ENCODE measurements around the gene EFNB2.

Gene EFNB2

DNA sequence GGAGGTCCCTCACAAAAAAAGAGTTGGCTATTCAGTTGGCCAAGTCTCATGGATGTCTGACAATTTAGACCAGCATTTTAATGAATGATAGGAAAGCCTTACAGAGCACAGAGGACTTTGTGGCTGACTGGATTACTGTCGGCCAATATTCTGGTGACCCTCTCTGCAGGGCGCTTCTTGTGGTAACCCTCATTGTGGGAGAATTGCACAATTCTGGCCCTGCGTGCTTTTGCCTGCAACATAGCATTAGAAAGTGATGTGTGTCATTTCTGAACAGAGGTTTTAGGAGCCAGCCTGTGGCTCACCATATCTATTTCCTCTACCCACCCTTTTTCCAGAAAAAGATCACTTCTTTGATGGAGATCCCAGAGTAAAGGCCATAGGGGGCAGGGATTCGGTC is 71.4 kb downstream of the EFNB2 start (continued):
- TF ChIP-seq, protein P1, sequence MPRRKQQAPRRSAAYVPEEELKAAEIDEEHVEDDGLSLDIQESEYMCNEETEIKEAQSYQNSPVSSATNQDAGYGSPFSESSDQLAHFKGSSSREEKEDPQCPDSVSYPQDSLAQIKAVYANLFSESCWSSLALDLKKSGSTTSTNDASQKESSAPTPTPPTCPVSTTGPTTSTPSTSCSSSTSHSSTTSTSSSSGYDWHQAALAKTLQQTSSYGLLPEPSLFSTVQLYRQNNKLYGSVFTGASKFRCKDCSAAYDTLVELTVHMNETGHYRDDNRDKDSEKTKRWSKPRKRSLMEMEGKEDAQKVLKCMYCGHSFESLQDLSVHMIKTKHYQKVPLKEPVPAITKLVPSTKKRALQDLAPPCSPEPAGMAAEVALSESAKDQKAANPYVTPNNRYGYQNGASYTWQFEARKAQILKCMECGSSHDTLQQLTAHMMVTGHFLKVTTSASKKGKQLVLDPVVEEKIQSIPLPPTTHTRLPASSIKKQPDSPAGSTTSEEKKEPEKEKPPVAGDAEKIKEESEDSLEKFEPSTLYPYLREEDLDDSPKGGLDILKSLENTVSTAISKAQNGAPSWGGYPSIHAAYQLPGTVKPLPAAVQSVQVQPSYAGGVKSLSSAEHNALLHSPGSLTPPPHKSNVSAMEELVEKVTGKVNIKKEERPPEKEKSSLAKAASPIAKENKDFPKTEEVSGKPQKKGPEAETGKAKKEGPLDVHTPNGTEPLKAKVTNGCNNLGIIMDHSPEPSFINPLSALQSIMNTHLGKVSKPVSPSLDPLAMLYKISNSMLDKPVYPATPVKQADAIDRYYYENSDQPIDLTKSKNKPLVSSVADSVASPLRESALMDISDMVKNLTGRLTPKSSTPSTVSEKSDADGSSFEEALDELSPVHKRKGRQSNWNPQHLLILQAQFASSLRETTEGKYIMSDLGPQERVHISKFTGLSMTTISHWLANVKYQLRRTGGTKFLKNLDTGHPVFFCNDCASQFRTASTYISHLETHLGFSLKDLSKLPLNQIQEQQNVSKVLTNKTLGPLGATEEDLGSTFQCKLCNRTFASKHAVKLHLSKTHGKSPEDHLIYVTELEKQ (tag by site-specific recombination; IDR thresholded peaks at IDR 0.05; ENCODE audit: borderline replicate concordance), result no peak

DNA sequence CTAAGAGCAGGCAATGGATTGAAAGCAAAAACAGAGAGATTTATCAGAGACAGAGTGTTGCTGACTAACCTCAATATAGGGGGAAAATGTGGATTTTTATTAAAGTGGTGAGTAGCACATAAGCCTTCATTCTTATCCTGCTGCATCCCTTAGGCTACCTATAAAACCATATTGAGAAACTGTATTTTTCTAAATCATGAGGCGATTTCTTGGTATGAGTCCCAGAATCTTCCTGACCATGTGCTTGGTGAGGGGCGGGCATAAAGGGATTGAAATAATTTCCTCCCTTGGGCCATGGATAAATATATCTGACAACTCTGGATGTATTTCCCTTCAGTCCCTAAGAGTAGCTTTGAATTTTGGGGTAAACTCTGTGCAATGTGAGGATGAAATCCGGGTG is 72.8 kb downstream of the EFNB2 start:
- no peak overlapping the region for H3K4me3 ChIP-seq (ENCODE audit: low read depth, low read length)
- no peaks in the 10 kb centered on the region for H3K9me3 ChIP-seq (ENCODE audit: control insufficient read depth, insufficient read depth, low read depth, low read length)
- H3K36me3 ChIP-seq (ENCODE audit: control insufficient read depth in 2 of 2, insufficient read depth in 1 of 2, low read length in 2 of 2), result no peaks in the 10 kb centered on the region
- H3K4me1 ChIP-seq (ENCODE audit: control insufficient read depth, insufficient read depth, low read length), result no peaks in the 10 kb centered on the region
- no peak for TF ChIP-seq EGR2 (tag by site-specific recombination; IDR thresholded peaks at IDR 0.05; ENCODE audit: low read depth)
- no peak for TF ChIP-seq ZNF155 (tag by site-specific recombination; IDR thresholded peaks at IDR 0.05)
- no peak for TF ChIP-seq ZNF792 (tag by site-specific recombination; IDR thresholded peaks at IDR 0.05)
- TF ChIP-seq ZBTB21 (tag by site-specific recombination; IDR thresholded peaks at IDR 0.05), result no peak
- TF ChIP-seq ZNF510 (tag by site-specific recombination; IDR thresholded peaks at IDR 0.05; ENCODE audit: insufficient replicate concordance), result no peak
- no peak for TF ChIP-seq ZNF37A (tag by site-specific recombination; IDR thresholded peaks at IDR 0.05)
- no peak for TF ChIP-seq ZNF837 (tag by site-specific recombination; IDR thresholded peaks at IDR 0.05)
- no peak for TF ChIP-seq BCL11A (tag by site-specific recombination; IDR thresholded peaks at IDR 0.05; ENCODE audit: low read depth)
- TF ChIP-seq BCL11B (tag by site-specific recombination; IDR thresholded peaks at IDR 0.05; ENCODE audit: low read depth), result no peak
- no peak for TF ChIP-seq ZEB2 (tag by site-specific recombination; IDR thresholded peaks at IDR 0.05)
- TF ChIP-seq, protein P2, sequence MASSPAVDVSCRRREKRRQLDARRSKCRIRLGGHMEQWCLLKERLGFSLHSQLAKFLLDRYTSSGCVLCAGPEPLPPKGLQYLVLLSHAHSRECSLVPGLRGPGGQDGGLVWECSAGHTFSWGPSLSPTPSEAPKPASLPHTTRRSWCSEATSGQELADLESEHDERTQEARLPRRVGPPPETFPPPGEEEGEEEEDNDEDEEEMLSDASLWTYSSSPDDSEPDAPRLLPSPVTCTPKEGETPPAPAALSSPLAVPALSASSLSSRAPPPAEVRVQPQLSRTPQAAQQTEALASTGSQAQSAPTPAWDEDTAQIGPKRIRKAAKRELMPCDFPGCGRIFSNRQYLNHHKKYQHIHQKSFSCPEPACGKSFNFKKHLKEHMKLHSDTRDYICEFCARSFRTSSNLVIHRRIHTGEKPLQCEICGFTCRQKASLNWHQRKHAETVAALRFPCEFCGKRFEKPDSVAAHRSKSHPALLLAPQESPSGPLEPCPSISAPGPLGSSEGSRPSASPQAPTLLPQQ (tag by site-specific recombination; IDR thresholded peaks at IDR 0.05), result no peak
- TF ChIP-seq SCRT1 (tag by site-specific recombination; IDR thresholded peaks at IDR 0.05; ENCODE audit: borderline replicate concordance), result no peak
- no peak for TF ChIP-seq IKZF3 (tag by site-specific recombination; IDR thresholded peaks at IDR 0.05)
- TF ChIP-seq, protein P3, sequence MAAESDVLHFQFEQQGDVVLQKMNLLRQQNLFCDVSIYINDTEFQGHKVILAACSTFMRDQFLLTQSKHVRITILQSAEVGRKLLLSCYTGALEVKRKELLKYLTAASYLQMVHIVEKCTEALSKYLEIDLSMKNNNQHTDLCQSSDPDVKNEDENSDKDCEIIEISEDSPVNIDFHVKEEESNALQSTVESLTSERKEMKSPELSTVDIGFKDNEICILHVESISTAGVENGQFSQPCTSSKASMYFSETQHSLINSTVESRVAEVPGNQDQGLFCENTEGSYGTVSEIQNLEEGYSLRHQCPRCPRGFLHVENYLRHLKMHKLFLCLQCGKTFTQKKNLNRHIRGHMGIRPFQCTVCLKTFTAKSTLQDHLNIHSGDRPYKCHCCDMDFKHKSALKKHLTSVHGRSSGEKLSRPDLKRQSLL (tag by site-specific recombination; IDR thresholded peaks at IDR 0.05), result no peak
- no peak for TF ChIP-seq ZNF221 (tag by site-specific recombination; IDR thresholded peaks at IDR 0.05; ENCODE audit: borderline replicate concordance)
- TF ChIP-seq, protein P4, sequence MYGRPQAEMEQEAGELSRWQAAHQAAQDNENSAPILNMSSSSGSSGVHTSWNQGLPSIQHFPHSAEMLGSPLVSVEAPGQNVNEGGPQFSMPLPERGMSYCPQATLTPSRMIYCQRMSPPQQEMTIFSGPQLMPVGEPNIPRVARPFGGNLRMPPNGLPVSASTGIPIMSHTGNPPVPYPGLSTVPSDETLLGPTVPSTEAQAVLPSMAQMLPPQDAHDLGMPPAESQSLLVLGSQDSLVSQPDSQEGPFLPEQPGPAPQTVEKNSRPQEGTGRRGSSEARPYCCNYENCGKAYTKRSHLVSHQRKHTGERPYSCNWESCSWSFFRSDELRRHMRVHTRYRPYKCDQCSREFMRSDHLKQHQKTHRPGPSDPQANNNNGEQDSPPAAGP (tag by site-specific recombination; IDR thresholded peaks at IDR 0.05), result no peak
- ChIA-PET CTCF (no interaction called here), POLR2A (no interaction called here)
- H3K27ac ChIP-seq (ENCODE audit: extremely low read depth, low read depth, low read length), result no peak overlapping the region

DNA sequence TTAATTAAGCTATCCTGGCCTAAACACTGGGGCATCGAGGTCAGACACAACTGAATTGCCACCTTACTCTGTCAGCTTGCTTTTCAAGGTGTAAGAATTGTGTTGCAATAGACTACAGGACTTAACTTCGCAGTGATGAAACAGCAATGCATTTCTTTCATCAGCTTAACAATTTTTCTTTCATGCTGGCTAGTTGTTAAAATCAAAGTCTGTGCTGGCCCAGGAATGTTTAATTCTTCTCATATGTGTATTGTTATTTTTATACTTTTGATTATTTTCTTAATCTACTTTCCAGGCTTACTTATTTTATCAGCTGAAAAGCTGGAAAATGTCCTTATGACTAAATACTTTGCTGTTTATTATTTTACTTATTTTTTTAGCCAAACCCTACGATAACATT is 79.7 kb downstream of the EFNB2 start:
- CTCF ChIA-PET, result interaction anchor here (0.6 to 1.0 kb wide), 3 partner anchors 12 to 1460 kb away, joined by 3 to 4 read pairs (median 3); no protein-coding TSS in a partner anchor
- H3K27ac ChIP-seq (ENCODE audit: extremely low read depth, low read depth, low read length), result no peak overlapping the region
- POLR2A ChIA-PET, result no interaction called here
- no peaks in the 10 kb centered on the region for H3K4me1 ChIP-seq (ENCODE audit: control insufficient read depth, insufficient read depth, low read length)
- no peak overlapping the region for H3K4me3 ChIP-seq (ENCODE audit: low read depth, low read length)
- no peaks in the 10 kb centered on the region for H3K9me3 ChIP-seq (ENCODE audit: control insufficient read depth, insufficient read depth, low read depth, low read length)
- no peaks in the 10 kb centered on the region for H3K36me3 ChIP-seq (ENCODE audit: control insufficient read depth in 2 of 2, insufficient read depth in 1 of 2, low read length in 2 of 2)
- TF ChIP-seq, protein P5, sequence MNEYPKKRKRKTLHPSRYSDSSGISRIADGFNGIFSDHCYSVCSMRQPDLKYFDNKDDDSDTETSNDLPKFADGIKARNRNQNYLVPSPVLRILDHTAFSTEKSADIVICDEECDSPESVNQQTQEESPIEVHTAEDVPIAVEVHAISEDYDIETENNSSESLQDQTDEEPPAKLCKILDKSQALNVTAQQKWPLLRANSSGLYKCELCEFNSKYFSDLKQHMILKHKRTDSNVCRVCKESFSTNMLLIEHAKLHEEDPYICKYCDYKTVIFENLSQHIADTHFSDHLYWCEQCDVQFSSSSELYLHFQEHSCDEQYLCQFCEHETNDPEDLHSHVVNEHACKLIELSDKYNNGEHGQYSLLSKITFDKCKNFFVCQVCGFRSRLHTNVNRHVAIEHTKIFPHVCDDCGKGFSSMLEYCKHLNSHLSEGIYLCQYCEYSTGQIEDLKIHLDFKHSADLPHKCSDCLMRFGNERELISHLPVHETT (tag by site-specific recombination; IDR thresholded peaks at IDR 0.05), result no peak
- no peak for TF ChIP-seq ZBTB8A (tag by site-specific recombination; IDR thresholded peaks at IDR 0.05)
- TF ChIP-seq ZNF701 (tag by site-specific recombination; IDR thresholded peaks at IDR 0.05), result no peak
- TF ChIP-seq ZNF311 (tag by site-specific recombination; IDR thresholded peaks at IDR 0.05; ENCODE audit: borderline replicate concordance), result no peak
- TF ChIP-seq, protein P6, sequence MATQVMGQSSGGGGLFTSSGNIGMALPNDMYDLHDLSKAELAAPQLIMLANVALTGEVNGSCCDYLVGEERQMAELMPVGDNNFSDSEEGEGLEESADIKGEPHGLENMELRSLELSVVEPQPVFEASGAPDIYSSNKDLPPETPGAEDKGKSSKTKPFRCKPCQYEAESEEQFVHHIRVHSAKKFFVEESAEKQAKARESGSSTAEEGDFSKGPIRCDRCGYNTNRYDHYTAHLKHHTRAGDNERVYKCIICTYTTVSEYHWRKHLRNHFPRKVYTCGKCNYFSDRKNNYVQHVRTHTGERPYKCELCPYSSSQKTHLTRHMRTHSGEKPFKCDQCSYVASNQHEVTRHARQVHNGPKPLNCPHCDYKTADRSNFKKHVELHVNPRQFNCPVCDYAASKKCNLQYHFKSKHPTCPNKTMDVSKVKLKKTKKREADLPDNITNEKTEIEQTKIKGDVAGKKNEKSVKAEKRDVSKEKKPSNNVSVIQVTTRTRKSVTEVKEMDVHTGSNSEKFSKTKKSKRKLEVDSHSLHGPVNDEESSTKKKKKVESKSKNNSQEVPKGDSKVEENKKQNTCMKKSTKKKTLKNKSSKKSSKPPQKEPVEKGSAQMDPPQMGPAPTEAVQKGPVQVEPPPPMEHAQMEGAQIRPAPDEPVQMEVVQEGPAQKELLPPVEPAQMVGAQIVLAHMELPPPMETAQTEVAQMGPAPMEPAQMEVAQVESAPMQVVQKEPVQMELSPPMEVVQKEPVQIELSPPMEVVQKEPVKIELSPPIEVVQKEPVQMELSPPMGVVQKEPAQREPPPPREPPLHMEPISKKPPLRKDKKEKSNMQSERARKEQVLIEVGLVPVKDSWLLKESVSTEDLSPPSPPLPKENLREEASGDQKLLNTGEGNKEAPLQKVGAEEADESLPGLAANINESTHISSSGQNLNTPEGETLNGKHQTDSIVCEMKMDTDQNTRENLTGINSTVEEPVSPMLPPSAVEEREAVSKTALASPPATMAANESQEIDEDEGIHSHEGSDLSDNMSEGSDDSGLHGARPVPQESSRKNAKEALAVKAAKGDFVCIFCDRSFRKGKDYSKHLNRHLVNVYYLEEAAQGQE (tag by site-specific recombination; IDR thresholded peaks at IDR 0.05), result no peak
